ENCODE measurements around the gene USP40.

- no peak for TF ChIP-seq EHMT2 (IDR thresholded peaks at IDR 0.05; ENCODE audit: low read depth)
- TF ChIP-seq POLR2A (IDR thresholded peaks at IDR 0.05; ENCODE audit: low read length) = no peak
- no peak for TF ChIP-seq CTCF (IDR thresholded peaks at IDR 0.05)
- no peak for TF ChIP-seq FOSL2 (IDR thresholded peaks at IDR 0.05)
- no peak for TF ChIP-seq FOSL2 (CRISPR knock-in tag; IDR thresholded peaks at IDR 0.05)
- no peak for TF ChIP-seq HMGXB4 (CRISPR knock-in tag; IDR thresholded peaks at IDR 0.05; ENCODE audit: borderline replicate concordance)
- no peak for TF ChIP-seq RNF2 (IDR thresholded peaks at IDR 0.05; ENCODE audit: borderline replicate concordance, low read depth)
- no peak for TF ChIP-seq MAX (IDR thresholded peaks at IDR 0.05)
- TF ChIP-seq BHLHE40 (IDR thresholded peaks at IDR 0.05; ENCODE audit: low read depth, low read length) = no peak
- TF ChIP-seq ZFP36 (IDR thresholded peaks at IDR 0.05; ENCODE audit: borderline replicate concordance, partially characterized antibody) = no peak
- no peak for TF ChIP-seq ZSCAN20 (CRISPR knock-in tag; IDR thresholded peaks at IDR 0.05)
- no peak for TF ChIP-seq BCL3 (IDR thresholded peaks at IDR 0.05)
- no peak for TF ChIP-seq REST (IDR thresholded peaks at IDR 0.05)
Measured at GRCh38 chr2:233458826-233459225, 107.8 kb downstream of the USP40 start.
